NT2/D1 (cell line): ENCODE measurements around the gene TAF5L.

Source experiments
- DNase-seq: peaks from one replicate; pipeline ENCODE4 v3.0.0-alpha.2; 2011; ENCODE audit warnings: low read depth, low spot score
- H3K27me3 ChIP-seq: 2 replicates; pipeline ENCODE4 v1.6.0; 2011; ENCODE audit warnings: mild to moderate bottlenecking; ENCODE audit not compliant: insufficient read length, insufficient read depth
- H3K36me3 ChIP-seq: 2 replicates; pipeline ENCODE4 v1.6.1; 2011; ENCODE audit warnings: mild to moderate bottlenecking, low read length, mixed read lengths; ENCODE audit not compliant: insufficient read depth, insufficient read length
- H3K4me1 ChIP-seq: 2 replicates; pipeline ENCODE4 v1.5.1; 2011; ENCODE audit not compliant: insufficient read depth, insufficient read length
- H3K4me3 ChIP-seq: 2 replicates; pipeline ENCODE4 v1.5.1; 2011; ENCODE audit warnings: low read depth; ENCODE audit not compliant: insufficient read length
- H3K9ac ChIP-seq: 2 replicates; pipeline ENCODE4 v1.6.0; 2011; ENCODE audit warnings: low read depth; ENCODE audit not compliant: insufficient read length
- H3K9me3 ChIP-seq: 2 replicates; pipeline ENCODE4 v1.5.1; 2011; ENCODE audit warnings: mild to moderate bottlenecking, low read length; ENCODE audit not compliant: insufficient read depth
- SUZ12 ChIP-seq: IDR thresholded peaks from 2 replicates; pipeline ENCODE4 v1.6.1; 2011; ENCODE audit not compliant: insufficient read length, insufficient read depth; ENCODE audit errors: extremely low read depth
- YY1 ChIP-seq: IDR thresholded peaks from 2 replicates; pipeline ENCODE4 v1.6.1; 2011; ENCODE audit not compliant: insufficient read length, insufficient read depth
- ZNF274 ChIP-seq: IDR thresholded peaks from 2 replicates; pipeline ENCODE4 v1.6.1; 2011; ENCODE audit warnings: mild to moderate bottlenecking, low read depth, low read length

The TAF5L gene

GRCh38 chr1:229651546-229651945, 25.6 kb upstream of the TAF5L start:
- Histone ChIP-seq H3K27me3 (no peaks in the 10 kb centered on the region), H3K4me3 (no peak overlapping the region), H3K9me3 (no peaks in the 10 kb centered on the region), H3K4me1 (no peaks in the 10 kb centered on the region), H3K9ac (no peak overlapping the region), H3K36me3 (peaks cover 94% of the 10 kb centered on the region)
- DNase-seq: no peak
- TF ChIP-seq ZNF274 (no peak), YY1 (no peak), SUZ12 (no peak)

- H3K36me3 ChIP-seq: peaks cover 97% of the 10 kb centered on the region
- no peak overlapping the region for H3K4me3 ChIP-seq
- no peak for DNase-seq
Observed at GRCh38 chr1:229650045-229650444, 24.1 kb upstream of the TAF5L start.

GRCh38 chr1:229648406-229648805, 22.5 kb upstream of the TAF5L start:
- Histone ChIP-seq H3K36me3 (peaks cover 96% of the 10 kb centered on the region), H3K4me3 (no peak overlapping the region), H3K9me3 (no peaks in the 10 kb centered on the region), H3K4me1 (no peaks in the 10 kb centered on the region), H3K27me3 (no peaks in the 10 kb centered on the region), H3K9ac (no peak overlapping the region)
- TF ChIP-seq SUZ12: no peak
- TF ChIP-seq YY1: no peak
- TF ChIP-seq ZNF274: no peak
- DNase-seq: no peak

More at GRCh38 chr1:229650045-229650444, 24.1 kb upstream of the TAF5L start:
- no peaks in the 10 kb centered on the region for H3K9me3 ChIP-seq
- no peaks in the 10 kb centered on the region for H3K27me3 ChIP-seq
- H3K4me1 ChIP-seq: no peaks in the 10 kb centered on the region
- no peak overlapping the region for H3K9ac ChIP-seq
- TF ChIP-seq ZNF274 (no peak), YY1 (no peak)

GRCh38 chr1:229645324-229645993, 19.5 kb upstream of the TAF5L start:
- Histone ChIP-seq H3K9ac (no peak overlapping the region), H3K27me3 (no peaks in the 10 kb centered on the region), H3K4me3 (no peak overlapping the region), H3K36me3 (peaks cover 95% of the 10 kb centered on the region), H3K4me1 (no peaks in the 10 kb centered on the region), H3K9me3 (no peaks in the 10 kb centered on the region)
- TF ChIP-seq ZNF274 (no peak), SUZ12 (no peak), YY1 (no peak)
- DNase-seq: no peak

GRCh38 chr1:229643996-229644745, 18.2 kb upstream of the TAF5L start:
- TF ChIP-seq ZNF274: no peak
- TF ChIP-seq YY1: no peak
- TF ChIP-seq SUZ12: no peak
- Histone ChIP-seq H3K4me3 (no peak overlapping the region), H3K9me3 (no peaks in the 10 kb centered on the region), H3K36me3 (peaks cover 94% of the 10 kb centered on the region), H3K4me1 (no peaks in the 10 kb centered on the region), H3K9ac (no peak overlapping the region), H3K27me3 (no peaks in the 10 kb centered on the region)
- DNase-seq: no peak

DNA sequence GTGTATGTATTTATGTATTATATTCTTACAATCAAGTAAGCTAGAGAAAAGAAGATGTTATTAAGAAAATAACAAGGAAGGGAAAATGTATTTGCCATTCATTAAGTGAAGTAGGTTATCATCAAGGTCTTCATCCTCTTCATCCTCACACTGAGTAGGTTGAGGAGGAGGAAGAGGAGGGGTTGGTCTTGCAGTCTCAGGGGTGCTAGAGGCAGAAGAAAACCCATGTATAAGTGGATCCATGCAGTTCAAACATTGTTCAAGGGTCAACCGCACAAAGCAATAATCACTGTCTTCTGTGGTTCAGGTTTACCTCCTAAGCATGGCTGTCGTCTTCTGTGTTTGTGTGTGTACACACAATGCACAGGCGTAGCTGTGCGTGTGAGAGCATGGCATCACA, 17.0 kb upstream of the TAF5L start:
- H3K27me3 ChIP-seq: no peaks in the 10 kb centered on the region
- H3K9ac ChIP-seq: no peak overlapping the region
- H3K9me3 ChIP-seq: no peaks in the 10 kb centered on the region
- TF ChIP-seq SUZ12: no peak
- no peak for TF ChIP-seq ZNF274
- no peak for TF ChIP-seq YY1
- H3K4me1 ChIP-seq: no peaks in the 10 kb centered on the region
- H3K36me3 ChIP-seq: peaks cover 93% of the 10 kb centered on the region
- no peak for DNase-seq
- H3K4me3 ChIP-seq: no peak overlapping the region

DNA sequence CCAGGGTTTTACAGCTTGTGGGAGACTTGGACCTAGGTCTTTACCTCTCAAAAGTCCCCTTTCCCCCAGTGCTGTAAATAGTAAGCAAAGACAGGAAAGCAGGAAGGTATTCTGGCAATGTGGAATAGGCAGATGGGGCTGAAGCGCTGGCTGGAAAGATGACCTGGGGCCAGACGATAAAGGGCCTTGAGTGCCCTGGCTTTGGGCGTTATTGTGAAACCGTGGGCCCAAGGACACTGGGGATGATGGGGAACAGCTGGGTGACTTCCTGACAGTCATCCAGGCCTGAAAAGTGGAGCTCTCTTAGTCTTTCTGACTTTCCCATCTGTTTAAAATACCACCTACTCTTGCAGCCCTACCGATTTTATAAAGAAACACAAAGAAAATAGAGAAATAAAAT, 16.5 kb upstream of the TAF5L start:
- no peaks in the 10 kb centered on the region for H3K9me3 ChIP-seq
- H3K4me1 ChIP-seq: no peaks in the 10 kb centered on the region
- no peak overlapping the region for H3K4me3 ChIP-seq
- H3K27me3 ChIP-seq: no peaks in the 10 kb centered on the region
- no peak for DNase-seq
- no peak for TF ChIP-seq SUZ12
- no peak for TF ChIP-seq ZNF274
- no peak for TF ChIP-seq YY1
- no peak overlapping the region for H3K9ac ChIP-seq
- H3K36me3 ChIP-seq: peaks cover 93% of the 10 kb centered on the region
